HG03097 (cell line): ENCODE measurements around the gene FIBCD1.
"Not testable (repeated sequence)": the region's sequence is repeated elsewhere in the genome, so short reads cannot be mapped to it uniquely, and the experiment has no call there.

ENCODE experiments used
- ATAC-seq: cut with Tn5 transposase; IDR thresholded peaks from one replicate; pipeline ENCODE4 v1.9.1; 2021; ENCODE audit not compliant: unreplicated experiment, low FRiP score

FIBCD1 gene

GRCh38 chr9:130973686-130974281 is 34.7 kb upstream of the FIBCD1 start:
- no peak for ATAC-seq

GRCh38 chr9:130972957-130973685 is 34.1 kb upstream of the FIBCD1 start:
- no peak for ATAC-seq

GRCh38 chr9:130972277-130972956 is 33.4 kb upstream of the FIBCD1 start:
- no peak for ATAC-seq

GRCh38 chr9:130971294-130971849 is 32.3 kb upstream of the FIBCD1 start:
- ATAC-seq = no peak

GRCh38 chr9:130970855-130971254 is 31.8 kb upstream of the FIBCD1 start:
- no peak for ATAC-seq

- no peak for ATAC-seq
These were observed 31.0 kb upstream of the FIBCD1 start for GRCh38 chr9:130970052-130970451.

GRCh38 chr9:130965680-130966079 is 26.6 kb upstream of the FIBCD1 start:
- no peak for ATAC-seq

- ATAC-seq = no peak
These were observed 24.9 kb upstream of the FIBCD1 start for GRCh38 chr9:130963916-130964315.

- no peak for ATAC-seq
These were observed 24.4 kb upstream of the FIBCD1 start for GRCh38 chr9:130963337-130963908.

GRCh38 chr9:130962418-130963316 is 23.6 kb upstream of the FIBCD1 start:
- ATAC-seq = no peak

- ATAC-seq = no peak
These were observed 22.7 kb upstream of the FIBCD1 start for GRCh38 chr9:130961511-130962300.

GRCh38 chr9:130960522-130961378 is 21.7 kb upstream of the FIBCD1 start:
- no peak for ATAC-seq

- no peak for ATAC-seq
These were observed 20.8 kb upstream of the FIBCD1 start for GRCh38 chr9:130959809-130960334.

GRCh38 chr9:130958564-130958963 is 19.5 kb upstream of the FIBCD1 start:
- ATAC-seq = not testable (repeated sequence)

GRCh38 chr9:130957451-130958203 is 18.6 kb upstream of the FIBCD1 start:
- ATAC-seq = no peak

GRCh38 chr9:130956636-130957450 is 17.8 kb upstream of the FIBCD1 start:
- no peak for ATAC-seq
